Loucy (cell line): ENCODE data around the gene DPT.

Experiments used
- H2AFZ ChIP-seq: fragments of 200-600 bp; sonication (generic); 2 replicates; pipeline ENCODE4 v1.6.0; 2016; ENCODE audit warnings: antibody characterized with exemption, mild to moderate bottlenecking, low read length, moderate library complexity
- H3F3A ChIP-seq: fragments of 200-600 bp; 2 replicates; pipeline ENCODE4 v1.6.0; 2016; ENCODE audit warnings: antibody characterized with exemption, low read depth, mild to moderate bottlenecking
- H3K27me3 ChIP-seq: fragments of 200-600 bp; sonication (generic); 2 replicates; pipeline ENCODE4 v1.6.1; 2014; ENCODE audit warnings: low read length, mild to moderate bottlenecking; ENCODE audit not compliant: insufficient read depth, poor library complexity, severe bottlenecking
- H3K36me3 ChIP-seq: fragments of 200-600 bp; sonication (generic); 2 replicates; pipeline ENCODE4 v1.6.1; 2016; ENCODE audit warnings: low read length; ENCODE audit not compliant: insufficient read depth
- H3K4me1 ChIP-seq: fragments of 200-600 bp; sonication (generic); 2 replicates; pipeline ENCODE4 v1.5.1; 2014; ENCODE audit warnings: low read length, mild to moderate bottlenecking; ENCODE audit not compliant: insufficient read depth, poor library complexity, severe bottlenecking
- H3K4me2 ChIP-seq: fragments of 200-600 bp; sonication (generic); 2 replicates; pipeline ENCODE4 v1.6.0; 2014; ENCODE audit warnings: antibody characterized with exemption, low read length, low read depth, mild to moderate bottlenecking; ENCODE audit not compliant: poor library complexity, severe bottlenecking
- H3K4me3 ChIP-seq: fragments of 200-600 bp; sonication (generic); 2 replicates; pipeline ENCODE4 v1.5.1; 2014; ENCODE audit warnings: low read length, mild to moderate bottlenecking, mixed read lengths; ENCODE audit not compliant: poor library complexity, severe bottlenecking
- H3K79me2 ChIP-seq: fragments of 200-600 bp; sonication (generic); 2 replicates; pipeline ENCODE4 v1.6.1; 2014; ENCODE audit warnings: low read length; ENCODE audit not compliant: insufficient read depth
- H3K9ac ChIP-seq: fragments of 200-600 bp; sonication (generic); 2 replicates; pipeline ENCODE4 v1.6.0; 2014; ENCODE audit warnings: mild to moderate bottlenecking, low read depth, low read length, moderate library complexity; ENCODE audit not compliant: poor library complexity, severe bottlenecking
- H3K9me2 ChIP-seq: fragments of 200-600 bp; sonication (generic); replicated peaks from 2 replicates; pipeline ENCODE4 v1.6.1; 2016; ENCODE audit warnings: low read depth, low read length, mixed read lengths
- H3K9me3 ChIP-seq: fragments of 200-600 bp; sonication (generic); 2 replicates; pipeline ENCODE4 v1.6.1; 2014; ENCODE audit warnings: mild to moderate bottlenecking, antibody characterized with exemption, low read length, low read depth; ENCODE audit not compliant: insufficient read depth
- H4K20me1 ChIP-seq: fragments of 200-600 bp; sonication (generic); 2 replicates; pipeline ENCODE4 v1.6.0; 2014; ENCODE audit warnings: antibody characterized with exemption, low read length, mild to moderate bottlenecking; ENCODE audit not compliant: insufficient read depth, poor library complexity, severe bottlenecking
- CTCF ChIP-seq: fragments of 200-600 bp; sonication (generic); conservative IDR thresholded peaks from 2 replicates; pipeline ENCODE4 v1.5.1; 2014; ENCODE audit warnings: mild to moderate bottlenecking, antibody characterized with exemption, low read length
- EZH2phosphoT487 ChIP-seq: fragments of 200-600 bp; IDR thresholded peaks from 2 replicates; pipeline ENCODE4 v1.6.1; 2018; ENCODE audit warnings: antibody characterized with exemption, mild to moderate bottlenecking, moderate library complexity, borderline replicate concordance

DPT gene

GRCh38 chr1:168697356-168698126 is 31.5 kb downstream of the DPT start:
- Histone ChIP-seq H3K9me2 (no peaks in the 10 kb centered on the region), H4K20me1 (no peaks in the 10 kb centered on the region), H3K9ac (no peak overlapping the region), H3K27me3 (no peaks in the 10 kb centered on the region), H3K4me2 (no peak overlapping the region), H3K9me3 (no peaks in the 10 kb centered on the region), H3K36me3 (no peaks in the 10 kb centered on the region), H2AFZ (no peak overlapping the region), H3K4me1 (no peaks in the 10 kb centered on the region), H3K79me2 (no peaks in the 10 kb centered on the region), H3F3A (no peaks in the 10 kb centered on the region), H3K4me3 (no peak overlapping the region)
- TF ChIP-seq CTCF = no peak
- no peak for TF ChIP-seq EZH2phosphoT487

DNA sequence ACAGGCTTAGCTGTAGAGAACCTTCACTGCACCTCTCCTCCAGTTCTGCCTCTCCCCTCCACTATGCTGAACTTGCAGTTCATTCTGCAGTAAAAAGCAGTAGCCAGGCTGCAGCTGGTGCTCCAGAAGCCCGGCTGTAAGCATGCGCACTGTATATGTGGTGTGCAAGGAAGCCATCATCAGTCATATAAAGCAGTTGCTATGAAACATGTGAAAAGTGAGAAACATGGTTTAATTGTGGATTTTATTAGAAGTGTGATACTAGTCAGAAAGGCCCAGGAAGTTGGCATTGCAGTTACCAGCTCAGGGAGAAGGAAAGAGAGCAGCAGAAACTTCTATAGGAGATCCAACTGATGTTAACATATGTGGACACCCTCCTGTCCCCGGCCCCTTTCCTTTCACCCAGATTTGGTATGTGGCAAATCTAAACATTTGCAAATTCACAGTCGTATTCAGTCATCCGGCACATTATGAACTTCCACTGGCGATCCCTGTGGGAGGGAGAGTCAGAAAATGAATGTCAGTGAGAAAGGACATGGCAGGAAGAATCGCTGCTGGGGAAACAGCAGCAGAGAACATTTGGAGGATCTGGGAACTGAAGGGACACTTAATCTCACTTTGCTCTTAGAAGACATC is 32.8 kb downstream of the DPT start:
- H3K27me3 ChIP-seq = no peaks in the 10 kb centered on the region
- H3F3A ChIP-seq = no peaks in the 10 kb centered on the region
- H3K79me2 ChIP-seq = no peaks in the 10 kb centered on the region
- no peaks in the 10 kb centered on the region for H3K9me2 ChIP-seq
- no peak overlapping the region for H3K4me2 ChIP-seq
- no peak overlapping the region for H3K4me3 ChIP-seq
- H3K4me1 ChIP-seq = no peaks in the 10 kb centered on the region
- no peaks in the 10 kb centered on the region for H4K20me1 ChIP-seq
- H2AFZ ChIP-seq = no peak overlapping the region
- no peak overlapping the region for H3K9ac ChIP-seq
- no peak for TF ChIP-seq EZH2phosphoT487
- TF ChIP-seq CTCF = no peak
- H3K9me3 ChIP-seq = no peaks in the 10 kb centered on the region
- H3K36me3 ChIP-seq = no peaks in the 10 kb centered on the region

GRCh38 chr1:168693872-168694238 is 35.2 kb downstream of the DPT start:
- Histone ChIP-seq H3K4me1 (no peaks in the 10 kb centered on the region), H3F3A (no peaks in the 10 kb centered on the region), H3K9me3 (no peaks in the 10 kb centered on the region), H3K9ac (no peak overlapping the region), H2AFZ (no peak overlapping the region), H3K36me3 (no peaks in the 10 kb centered on the region), H3K79me2 (no peaks in the 10 kb centered on the region), H3K4me3 (no peak overlapping the region), H3K4me2 (no peak overlapping the region), H3K9me2 (no peaks in the 10 kb centered on the region), H3K27me3 (no peaks in the 10 kb centered on the region), H4K20me1 (no peaks in the 10 kb centered on the region)
- TF ChIP-seq EZH2phosphoT487 (no peak), CTCF (no peak)
